ENCODE data around the gene ATG7.

- TF ChIP-seq POLR2A (IDR thresholded peaks at IDR 0.05; ENCODE audit: low read depth, low read length) (no peak), POLR2AphosphoS5 (IDR thresholded peaks at IDR 0.05; ENCODE audit: low read depth, low read length) (no peak)
Observed at GRCh38 chr3:11250902-11251806, 21.0 kb upstream of the ATG7 start.

Measured in GM12892 (cell line).